Hepatocyte (in vitro differentiated cells): Measurements from ENCODE around the gene TRAPPC1. TPM values are rescaled to one million over a fixed set of nuclear protein-coding genes. Genes with fewer than 3 reads are reported as not detected.

Experiments used
- DNase-seq: peaks from one replicate; pipeline ENCODE4 v3.0.0-alpha.2; 2016; ENCODE audit warnings: low spot score
- H2AFZ ChIP-seq: fragments of 200-600 bp; sonication (generic); 2 replicates; pipeline ENCODE4 v1.6.0; 2016; ENCODE audit warnings: antibody characterized with exemption, mild to moderate bottlenecking
- H3K27ac ChIP-seq: fragments of 200-600 bp; sonication (generic); 2 replicates; pipeline ENCODE4 v1.5.1; 2016; ENCODE audit warnings: mild to moderate bottlenecking
- H3K27me3 ChIP-seq: fragments of 200-600 bp; sonication (generic); 2 replicates; pipeline ENCODE4 v1.6.1; 2016
- H3K36me3 ChIP-seq: fragments of 200-600 bp; sonication (generic); replicated peaks from 2 replicates; pipeline ENCODE4 v1.5.1; 2016; ENCODE audit warnings: low read depth; ENCODE audit not compliant: insufficient read depth
- H3K4me1 ChIP-seq: fragments of 200-600 bp; sonication (generic); 2 replicates; pipeline ENCODE4 v1.5.1; 2016; ENCODE audit warnings: mild to moderate bottlenecking, moderate library complexity; ENCODE audit not compliant: insufficient read depth
- H3K4me2 ChIP-seq: fragments of 200-600 bp; sonication (generic); 2 replicates; pipeline ENCODE4 v1.6.0; 2016
- H3K4me3 ChIP-seq: fragments of 200-600 bp; sonication (generic); 2 replicates; pipeline ENCODE4 v1.5.1; 2016; ENCODE audit warnings: mild to moderate bottlenecking
- H3K79me2 ChIP-seq: fragments of 200-600 bp; sonication (generic); 2 replicates; pipeline ENCODE4 v1.6.0; 2017; ENCODE audit warnings: mild to moderate bottlenecking
- H3K9me2 ChIP-seq: fragments of 200-600 bp; sonication (generic); replicated peaks from 2 replicates; pipeline ENCODE4 v1.6.0; 2017; ENCODE audit warnings: mild to moderate bottlenecking; ENCODE audit not compliant: insufficient read depth
- H3K9me3 ChIP-seq: fragments of 200-600 bp; sonication (generic); 2 replicates; pipeline ENCODE4 v1.5.1; 2016; ENCODE audit warnings: low read depth, mild to moderate bottlenecking
- H4K20me1 ChIP-seq: fragments of 200-600 bp; sonication (generic); 2 replicates; pipeline ENCODE4 v1.6.0; 2016; ENCODE audit warnings: mild to moderate bottlenecking; ENCODE audit not compliant: insufficient read depth, poor library complexity, severe bottlenecking
- CTCF ChIP-seq: fragments of 200-600 bp; sonication (generic); IDR thresholded peaks from 2 replicates; pipeline ENCODE4 v1.5.1; 2016; ENCODE audit warnings: antibody characterized with exemption, mild to moderate bottlenecking; ENCODE audit not compliant: poor library complexity
- EZH2 ChIP-seq: fragments of 200-600 bp; sonication (generic); IDR thresholded peaks from 2 replicates; pipeline ENCODE4 v1.6.1; 2016; ENCODE audit warnings: antibody characterized with exemption, mild to moderate bottlenecking, borderline replicate concordance
- EZH2phosphoT487 ChIP-seq: fragments of 200-600 bp; sonication (generic); IDR thresholded peaks from one replicate; pipeline ENCODE4 v1.6.1; 2018; ENCODE audit warnings: antibody characterized with exemption, mild to moderate bottlenecking, low read depth, moderate library complexity; ENCODE audit not compliant: unreplicated experiment, severe bottlenecking
- WGBS: methylation state at CpG from one replicate; pipeline ENCODE4 v1.1.6; 2016; ENCODE audit warnings: low lambda C conversion rate; ENCODE audit errors: missing lambda C conversion rate; 5-methylcytosine and 5-hydroxymethylcytosine counted together
- polyA plus RNA-seq: library from polyadenylated mRNA; unstranded; fragments of >200 nt; fragmentation: Nextera tagmentation; extraction: Ambion mirVana; gene quantifications from 2 replicates; pipeline ENCODE4 v1.2.1, GENCODE V29; 2016
- total RNA-seq: library from RNA; depleted of rRNA; stranded (reverse); fragments of >200 nt; gene quantifications from 2 replicates; pipeline ENCODE4 v1.2.3, GENCODE V29; 2014

The TRAPPC1 gene
- total and polyA plus RNA-seq, 2 experiments from 2014 or later, result 20.7 to 272 TPM

GRCh38 chr17:7974638-7975131, 42.9 kb upstream of the TRAPPC1 start:
- Histone ChIP-seq H3K27ac (no peak overlapping the region), H3K79me2 (no peaks in the 10 kb centered on the region), H3K36me3 (no peaks in the 10 kb centered on the region), H3K4me2 (no peak overlapping the region), H3K9me2 (no peaks in the 10 kb centered on the region), H3K4me3 (no peak overlapping the region), H3K4me1 (no peaks in the 10 kb centered on the region), H2AFZ (no peak overlapping the region), H3K27me3 (no peaks in the 10 kb centered on the region), H4K20me1 (no peaks in the 10 kb centered on the region), H3K9me3 (peaks cover 7% of the 10 kb centered on the region)
- DNase-seq, result no peak
- TF ChIP-seq EZH2phosphoT487 (no peak), CTCF (no peak), EZH2 (no peak)

GRCh38 chr17:7972131-7972785, 40.5 kb upstream of the TRAPPC1 start:
- Histone ChIP-seq H3K79me2 (no peaks in the 10 kb centered on the region), H3K9me2 (no peaks in the 10 kb centered on the region), H3K9me3 (peaks cover 7% of the 10 kb centered on the region), H3K27ac (no peak overlapping the region), H4K20me1 (no peaks in the 10 kb centered on the region), H3K4me2 (no peak overlapping the region), H3K27me3 (no peaks in the 10 kb centered on the region), H3K4me1 (no peaks in the 10 kb centered on the region), H3K36me3 (no peaks in the 10 kb centered on the region), H3K4me3 (no peak overlapping the region), H2AFZ (no peak overlapping the region)
- WGBS, result 96% methylated on average over 8 of the region's 8 CpGs
- no peak for DNase-seq
- TF ChIP-seq EZH2 (no peak), EZH2phosphoT487 (no peak), CTCF (peak; percentile 28)

- Histone ChIP-seq H3K4me2 (no peak overlapping the region), H2AFZ (no peak overlapping the region), H3K27me3 (no peaks in the 10 kb centered on the region), H3K27ac (no peak overlapping the region), H3K4me1 (no peaks in the 10 kb centered on the region), H3K9me3 (peaks cover 7% of the 10 kb centered on the region), H3K79me2 (no peaks in the 10 kb centered on the region), H3K4me3 (no peak overlapping the region), H3K36me3 (no peaks in the 10 kb centered on the region), H3K9me2 (no peaks in the 10 kb centered on the region), H4K20me1 (no peaks in the 10 kb centered on the region)
- DNase-seq, result no peak
- no peak for TF ChIP-seq EZH2phosphoT487
- no peak for TF ChIP-seq EZH2
- no peak for TF ChIP-seq CTCF
- WGBS, result 66% methylated on average over 4 of the region's 4 CpGs
Measured at GRCh38 chr17:7971651-7972050, 39.9 kb upstream of the TRAPPC1 start.
